ENCODE measurements around the gene PDYN. TPM values are rescaled to one million over a fixed set of nuclear protein-coding genes. Genes with fewer than 3 reads are reported as not detected.

The PDYN gene
- not detected in 2 replicates for total RNA-seq

DNA sequence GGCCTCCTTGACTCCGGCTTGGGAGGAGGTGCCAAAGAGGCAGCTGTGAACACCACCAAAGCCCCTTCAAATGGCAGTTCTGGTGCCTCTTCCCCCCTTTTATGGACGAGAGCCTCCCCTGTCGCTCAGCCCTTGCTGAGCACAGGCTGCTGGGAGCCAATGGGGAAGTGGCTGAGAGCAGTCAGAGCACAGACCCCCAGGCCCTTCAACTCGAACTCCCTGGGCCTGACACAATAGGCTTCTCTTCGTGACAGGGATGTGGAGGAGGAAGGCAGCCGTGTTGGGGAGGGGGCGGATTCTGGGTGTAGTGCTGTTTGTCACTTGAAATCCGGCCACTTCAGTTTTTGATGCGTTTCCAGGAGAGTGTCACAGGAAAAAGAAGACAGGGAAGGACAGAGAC lies at the start of gene PDYN:
PDYN (minus strand) TSS at position 73 of the 400 bp plus-strand sequence. CDS start 10,974 bp downstream, outside the sequence.

Other genes starting within 250 kb of the PDYN start
- 8.0 and 9.2 TPM in 2 replicates for gene SIRPA, start 98.7 kb downstream of the PDYN start, total RNA-seq
- 14.0 and 20.3 TPM in 2 replicates for gene STK35, start 107.8 kb upstream of the PDYN start, total RNA-seq